WI38 (cell line): ENCODE measurements around the gene TBL1XR1.
"Not testable (repeated sequence)": the region's sequence is repeated elsewhere in the genome, so short reads cannot be mapped to it uniquely, and the experiment has no call there.

Experiments
- H3K4me3 ChIP-seq: 2 replicates; pipeline ENCODE4 v1.5.1; 2011; ENCODE audit warnings: low read depth, mild to moderate bottlenecking, control low read depth, low read length
- CTCF ChIP-seq: IDR thresholded peaks from 2 replicates; pipeline ENCODE4 v1.5.1; 2012; ENCODE audit warnings: low read depth, mild to moderate bottlenecking, control low read depth, low read length

The TBL1XR1 gene

GRCh38 chr3:177197727-177198460 is 612 bp upstream of the TBL1XR1 start:
- no peak for TF ChIP-seq CTCF
- H3K4me3 ChIP-seq: peak overlapping the region; percentile 61

GRCh38 chr3:177196456-177197040 is 734 bp downstream of the TBL1XR1 start:
- TF ChIP-seq CTCF: no peak
- H3K4me3 ChIP-seq: peak overlapping the region; percentile 79

GRCh38 chr3:177196008-177196455 is 1.2 kb downstream of the TBL1XR1 start:
- no peak for TF ChIP-seq CTCF
- peak overlapping the region; percentile 79 for H3K4me3 ChIP-seq

- TF ChIP-seq CTCF: no peak
- peak overlapping the region; percentile 79 for H3K4me3 ChIP-seq
Measured at GRCh38 chr3:177195242-177195991, 1.9 kb downstream of the TBL1XR1 start.

GRCh38 chr3:177194299-177194698 is 3.0 kb downstream of the TBL1XR1 start:
- peak overlapping the region; percentile 79 for H3K4me3 ChIP-seq

GRCh38 chr3:177193688-177194268 is 3.5 kb downstream of the TBL1XR1 start:
- no peak for TF ChIP-seq CTCF
- peak overlapping the region; percentile 34 for H3K4me3 ChIP-seq

More at GRCh38 chr3:177194299-177194698, 3.0 kb downstream of the TBL1XR1 start:
- no peak for TF ChIP-seq CTCF

GRCh38 chr3:177193275-177193674 is 4.0 kb downstream of the TBL1XR1 start:
- not testable (repeated sequence) for H3K4me3 ChIP-seq
